Muscle layer of duodenum (tissue), 2 donors: ENCODE results near the gene EXO1.
"Not testable (repeated sequence)": the region's sequence is repeated elsewhere in the genome, so short reads cannot be mapped to it uniquely, and the experiment has no call there.

ENCODE experiments used
- H3K27ac ChIP-seq: one replicate; pipeline ENCODE4 v1.7.0; 2013; ENCODE audit warnings: mild to moderate bottlenecking, low read length
- H3K27me3 ChIP-seq: one replicate; pipeline ENCODE4 v1.7.0; 2013; ENCODE audit warnings: low read depth, mild to moderate bottlenecking, control low read depth, low read length
- H3K36me3 ChIP-seq, 2 donors: one replicate each; pipeline ENCODE4 v1.7.0; 2013; ENCODE audit warnings: low read length in 2 of 2, control low read depth in 1 of 2, mild to moderate bottlenecking in 1 of 2; ENCODE audit not compliant: insufficient read depth in 2 of 2, control insufficient read depth in 1 of 2
- H3K4me1 ChIP-seq, 2 donors: one replicate each; pipeline ENCODE4 v1.7.0; 2013; ENCODE audit warnings: low read length in 2 of 2, mild to moderate bottlenecking in 2 of 2, control low read depth in 1 of 2, moderate library complexity in 1 of 2; ENCODE audit not compliant: insufficient read depth in 2 of 2, control insufficient read depth in 1 of 2
- H3K4me3 ChIP-seq, 2 donors: one replicate each; pipeline ENCODE4 v1.7.0; 2013; ENCODE audit warnings: low read length in 2 of 2, low read depth in 1 of 2, mild to moderate bottlenecking in 1 of 2
- H3K9me3 ChIP-seq, 2 donors: one replicate each; pipeline ENCODE4 v1.7.0; 2013; ENCODE audit warnings: low read length in 2 of 2, control low read depth in 1 of 2, mild to moderate bottlenecking in 1 of 2; ENCODE audit not compliant: control insufficient read depth in 1 of 2
- donor health status: healthy.

Gene EXO1

GRCh38 chr1:241847796-241848685 lies at the start of gene EXO1:
Gene EXO1, plus strand, starts transcription at chr1:241848204. Its CDS starts 2,222 bp downstream, at chr1:241850426.
- no peaks in the 10 kb centered on the region for H3K36me3 ChIP-seq
- H3K9me3 ChIP-seq, result no peaks in the 10 kb centered on the region
- peak within 1 kb of the TSS; percentile 87 for H3K27ac ChIP-seq
- H3K4me1 ChIP-seq, result peaks cover 4 to 5% of the 10 kb centered on the region in 2 donors
- H3K27me3 ChIP-seq, result no peaks in the 10 kb centered on the region
- H3K4me3 ChIP-seq, result peak within 1 kb of the TSS; percentile 83 to 86

- Histone ChIP-seq H3K9me3 (no peaks in the 10 kb centered on the region), H3K4me3 (no peak overlapping the region), H3K27ac (no peak overlapping the region), H3K36me3 (no peaks in the 10 kb centered on the region), H3K4me1 (no peaks in the 10 kb centered on the region), H3K27me3 (no peaks in the 10 kb centered on the region)
Observed at GRCh38 chr1:241799416-241799815, 48.6 kb upstream of the EXO1 start.

- no peaks in the 10 kb centered on the region for H3K36me3 ChIP-seq
- H3K9me3 ChIP-seq, result no peaks in the 10 kb centered on the region
- H3K27ac ChIP-seq, result no peak overlapping the region
- H3K4me1 ChIP-seq, result no peaks in the 10 kb centered on the region
- no peak overlapping the region for H3K4me3 ChIP-seq
- no peaks in the 10 kb centered on the region for H3K27me3 ChIP-seq
Observed at GRCh38 chr1:241800640-241801039, 47.4 kb upstream of the EXO1 start.

GRCh38 chr1:241802863-241803262 lies 45.1 kb upstream of the EXO1 start:
- Histone ChIP-seq H3K4me1 (no peaks in the 10 kb centered on the region), H3K27ac (no peak overlapping the region), H3K4me3 (no peak overlapping the region), H3K27me3 (no peaks in the 10 kb centered on the region), H3K36me3 (no peaks in the 10 kb centered on the region), H3K9me3 (no peaks in the 10 kb centered on the region)

- H3K36me3 ChIP-seq, H3K9me3 ChIP-seq, H3K27me3 ChIP-seq, H3K4me1 ChIP-seq, H3K27ac ChIP-seq, H3K4me3 ChIP-seq: not testable (repeated sequence)
Observed at GRCh38 chr1:241804706-241805105, 43.3 kb upstream of the EXO1 start.

- H3K36me3 ChIP-seq, result no peaks in the 10 kb centered on the region
- H3K27ac ChIP-seq, result no peak overlapping the region
- no peaks in the 10 kb centered on the region for H3K27me3 ChIP-seq
- H3K4me3 ChIP-seq, result no peak overlapping the region
- H3K4me1 ChIP-seq, result no peaks in the 10 kb centered on the region
- H3K9me3 ChIP-seq, result no peaks in the 10 kb centered on the region
Observed at GRCh38 chr1:241808265-241808664, 39.7 kb upstream of the EXO1 start.

- Histone ChIP-seq H3K27me3 (no peaks in the 10 kb centered on the region), H3K36me3 (no peaks in the 10 kb centered on the region), H3K9me3 (no peaks in the 10 kb centered on the region), H3K4me3 (no peak overlapping the region), H3K4me1 (no peaks in the 10 kb centered on the region), H3K27ac (no peak overlapping the region)
Observed at GRCh38 chr1:241810769-241811405, 37.1 kb upstream of the EXO1 start.

GRCh38 chr1:241813768-241814320 lies 34.2 kb upstream of the EXO1 start:
- H3K9me3 ChIP-seq, result no peaks in the 10 kb centered on the region
- H3K36me3 ChIP-seq, result no peaks in the 10 kb centered on the region
- no peak overlapping the region for H3K27ac ChIP-seq
- no peaks in the 10 kb centered on the region for H3K4me1 ChIP-seq
- no peak overlapping the region for H3K4me3 ChIP-seq
- H3K27me3 ChIP-seq, result no peaks in the 10 kb centered on the region

- Histone ChIP-seq H3K4me3 (no peak overlapping the region), H3K36me3 (no peaks in the 10 kb centered on the region), H3K4me1 (no peaks in the 10 kb centered on the region), H3K9me3 (no peaks in the 10 kb centered on the region), H3K27ac (no peak overlapping the region), H3K27me3 (no peaks in the 10 kb centered on the region)
Observed at GRCh38 chr1:241816008-241816407, 32.0 kb upstream of the EXO1 start.

GRCh38 chr1:241817331-241817792 lies 30.6 kb upstream of the EXO1 start:
- H3K36me3 ChIP-seq, result no peaks in the 10 kb centered on the region
- H3K4me1 ChIP-seq, result no peaks in the 10 kb centered on the region
- no peak overlapping the region for H3K27ac ChIP-seq
- no peaks in the 10 kb centered on the region for H3K9me3 ChIP-seq
- no peak overlapping the region for H3K4me3 ChIP-seq
- no peaks in the 10 kb centered on the region for H3K27me3 ChIP-seq

- H3K4me1 ChIP-seq, result no peaks in the 10 kb centered on the region
- no peaks in the 10 kb centered on the region for H3K9me3 ChIP-seq
- no peaks in the 10 kb centered on the region for H3K36me3 ChIP-seq
- H3K4me3 ChIP-seq, result no peak overlapping the region
- no peaks in the 10 kb centered on the region for H3K27me3 ChIP-seq
- no peak overlapping the region for H3K27ac ChIP-seq
Observed at GRCh38 chr1:241817956-241818612, 29.9 kb upstream of the EXO1 start.
